ENCODE data around the gene SLC34A3.
A peak's percentile ranks its signal among the peaks of the same experiment; 100 is the strongest.
"Not testable (repeated sequence)": the region's sequence is repeated elsewhere in the genome, so short reads cannot be mapped to it uniquely, and the experiment has no call there.

SLC34A3 gene

DNA sequence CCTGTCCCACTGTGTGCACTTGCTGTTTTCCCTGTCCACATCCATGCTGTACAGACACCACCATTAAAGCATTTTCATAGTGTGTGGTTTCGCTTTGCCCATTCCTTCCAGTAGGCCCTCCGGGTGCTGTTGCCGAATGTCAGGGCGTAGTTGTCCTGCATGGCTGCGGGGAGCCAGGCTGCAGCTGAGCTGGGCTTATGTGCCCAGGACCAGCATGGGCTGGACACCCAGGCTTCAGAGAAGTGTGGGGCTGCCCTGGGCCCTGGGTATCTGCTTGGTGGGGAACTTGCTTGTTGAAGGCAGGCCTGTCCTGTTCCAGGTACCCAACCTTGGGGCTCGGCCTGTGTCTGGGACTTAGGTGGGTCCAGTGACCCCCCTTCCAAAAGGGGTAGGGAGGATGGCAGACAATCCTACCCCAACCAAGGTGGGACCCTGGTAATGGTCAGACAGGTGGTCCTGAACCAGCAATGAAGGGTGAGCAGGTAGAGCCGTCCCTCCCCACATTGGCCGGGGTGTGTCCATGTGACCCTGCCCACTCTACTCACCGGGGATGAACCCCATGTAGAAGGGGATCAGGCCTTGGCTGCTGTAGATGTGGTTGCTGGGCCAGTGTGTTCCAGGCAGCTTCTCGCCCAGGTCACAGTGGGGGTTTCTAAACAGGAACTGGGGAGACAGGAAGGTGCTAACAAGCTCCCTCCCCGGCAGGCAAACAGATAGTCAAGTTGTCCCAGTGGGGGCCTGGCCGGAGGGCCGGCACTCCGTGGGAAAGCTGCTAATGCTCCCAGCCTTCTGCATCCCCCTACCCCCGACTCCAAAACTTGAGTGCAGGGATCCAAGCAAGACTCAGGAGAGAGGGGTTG is 13.2 kb downstream of the SLC34A3 start:
- no peak for DNase-seq

DNA sequence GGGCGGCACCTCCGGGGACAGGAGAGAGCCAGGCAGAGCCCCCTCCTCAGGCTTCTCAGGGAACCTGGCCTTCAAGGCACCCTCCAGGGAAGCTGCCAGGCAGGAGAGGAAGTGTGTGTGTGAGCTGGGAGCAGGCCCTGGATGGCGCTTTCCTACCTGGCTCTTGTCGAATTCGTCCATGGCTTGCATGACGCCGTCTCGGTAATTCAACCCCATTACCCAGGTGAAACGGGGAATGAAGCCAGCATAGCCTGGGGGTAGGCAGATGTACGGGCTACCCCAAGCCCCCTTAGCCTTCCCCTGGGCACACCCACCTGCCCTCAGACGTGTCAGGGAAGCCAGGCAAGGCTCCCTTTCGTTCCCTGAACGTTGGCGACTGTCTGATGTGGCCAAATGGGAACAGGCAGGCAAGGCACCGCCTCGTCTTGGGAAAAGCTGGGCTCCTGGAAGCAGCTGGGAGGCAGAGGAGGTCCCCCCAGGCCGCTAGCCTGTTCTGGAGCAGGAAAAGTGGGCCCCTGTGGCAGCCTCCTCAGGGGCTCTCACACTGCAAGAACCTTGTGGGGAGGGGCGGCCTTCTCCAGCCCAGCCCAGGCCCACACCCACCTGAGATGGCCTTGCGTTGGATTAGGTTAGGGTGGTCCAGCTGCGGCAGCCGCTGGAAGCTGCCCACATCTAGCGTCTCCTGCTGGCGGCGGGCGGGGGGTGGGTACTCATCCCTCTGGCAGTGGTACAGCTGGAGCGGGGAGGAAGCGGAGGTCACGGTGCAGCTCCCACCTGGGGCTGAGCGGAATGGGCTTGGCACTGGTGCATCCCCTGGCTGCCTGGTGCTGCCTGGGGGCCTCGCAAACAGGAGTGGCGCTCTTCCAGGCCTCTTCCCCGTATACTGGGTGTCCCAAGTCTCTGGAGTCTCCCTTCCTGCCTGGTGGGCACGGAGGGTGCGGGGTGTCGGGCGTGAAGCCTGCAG is 14.1 kb downstream of the SLC34A3 start:
- DNase-seq: no peak

DNA sequence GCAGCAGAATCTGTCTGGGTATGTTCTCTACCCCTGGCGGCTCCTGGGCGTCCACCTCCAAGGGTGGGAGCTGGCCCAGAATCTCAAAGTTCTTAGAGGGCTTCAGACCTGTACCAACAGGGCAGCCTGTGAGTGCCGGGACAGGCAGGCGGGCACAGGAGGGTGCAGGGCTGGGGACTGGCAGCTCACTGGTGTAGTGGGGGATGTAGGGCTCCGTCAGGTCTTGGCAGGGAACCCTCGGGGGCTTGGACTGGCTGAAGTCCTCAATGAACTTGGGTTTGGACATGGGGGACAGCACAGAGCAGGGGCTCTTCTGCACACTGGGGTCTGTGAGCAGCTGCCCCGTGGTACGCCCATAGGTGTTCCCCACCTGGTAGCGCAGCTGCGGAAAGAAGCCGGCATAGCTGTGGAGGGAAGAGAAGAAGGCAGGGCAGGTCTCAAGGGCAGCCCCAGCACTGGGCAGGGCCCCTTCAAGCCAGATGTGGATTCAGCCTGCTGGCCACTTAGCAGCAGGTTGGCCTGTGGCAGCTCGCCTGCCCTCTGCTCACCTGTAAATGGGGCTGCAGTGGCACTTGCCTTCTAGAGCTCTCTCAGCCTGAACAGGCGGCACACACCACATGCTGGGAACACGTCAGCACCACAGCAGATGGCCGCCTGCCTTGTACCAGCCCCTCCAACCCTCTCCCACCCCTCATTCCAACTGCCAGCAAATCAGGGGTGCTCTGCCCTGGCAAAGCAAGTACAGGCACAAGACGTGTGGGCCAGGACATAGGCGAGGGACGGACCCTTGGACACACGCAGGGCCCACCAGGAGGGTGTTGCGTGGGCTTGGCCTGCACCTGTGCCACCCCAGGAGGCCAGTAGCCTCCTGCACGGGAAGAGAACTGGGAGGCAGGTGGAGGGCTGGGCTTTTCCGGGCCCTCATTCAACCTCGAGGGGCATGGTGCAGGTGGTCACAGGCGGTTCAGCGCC is 15.0 kb downstream of the SLC34A3 start:
- no peak for DNase-seq

GRCh38 chr9:137247135-137247915 is 16.6 kb downstream of the SLC34A3 start:
- DNase-seq: no peak

DNA sequence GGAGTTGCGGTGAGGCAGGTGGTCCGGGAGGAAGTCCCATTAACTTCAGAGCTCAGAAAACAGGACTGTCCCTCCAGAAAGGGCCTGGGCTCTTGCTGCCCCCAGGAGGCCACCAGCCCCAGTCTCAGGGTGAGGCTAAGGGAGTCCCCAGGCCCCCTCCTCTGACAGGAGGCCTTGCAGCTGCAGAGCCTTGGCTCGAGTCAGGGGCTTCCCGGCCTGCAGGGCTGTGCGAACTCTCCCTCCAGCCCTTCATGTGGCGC is 17.1 kb downstream of the SLC34A3 start:
- DNase-seq: no peak

DNA sequence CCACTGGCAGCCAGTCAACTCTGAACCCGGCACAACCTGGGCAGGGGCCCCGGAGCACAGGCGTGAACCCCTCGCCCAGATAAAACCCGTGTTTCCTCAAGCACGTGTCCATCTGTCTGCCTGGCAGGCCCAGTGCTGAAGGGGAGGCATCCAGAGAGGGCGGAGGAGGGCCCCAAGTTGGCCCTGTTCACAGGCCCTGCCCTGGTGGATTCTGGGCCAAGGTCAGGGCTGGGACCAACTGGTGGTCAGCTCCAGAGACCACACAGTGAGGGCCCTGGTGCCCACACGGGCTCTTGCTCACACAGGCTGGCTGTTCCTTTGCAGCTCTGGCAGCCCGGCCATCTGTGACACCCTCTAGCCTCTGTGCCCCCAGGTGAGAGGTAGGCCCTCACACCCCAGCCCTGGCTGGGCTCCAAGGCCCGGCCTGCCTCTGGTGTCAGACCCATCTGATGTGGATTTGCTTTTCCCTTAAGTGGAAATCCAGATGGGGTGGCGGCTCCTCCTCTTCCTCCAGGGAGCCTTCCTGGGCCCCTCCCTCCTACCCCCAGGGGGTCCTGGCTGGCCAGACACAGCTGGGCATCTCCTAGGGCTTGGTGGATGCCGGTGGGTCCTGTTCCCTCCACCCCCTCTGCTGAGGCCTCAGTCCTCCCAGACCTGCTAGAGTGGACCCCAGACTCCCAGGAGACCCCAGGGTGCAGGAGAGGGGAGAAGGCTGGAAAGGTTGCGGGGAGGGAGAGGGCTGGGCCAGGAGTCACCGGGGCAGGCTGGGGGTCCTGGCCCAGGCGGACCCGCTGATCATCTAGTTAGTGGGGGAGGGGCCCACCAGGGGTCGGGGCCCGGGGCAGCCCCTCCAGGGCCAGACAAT is 19.9 kb downstream of the SLC34A3 start:
- DNase-seq: no peak

DNA sequence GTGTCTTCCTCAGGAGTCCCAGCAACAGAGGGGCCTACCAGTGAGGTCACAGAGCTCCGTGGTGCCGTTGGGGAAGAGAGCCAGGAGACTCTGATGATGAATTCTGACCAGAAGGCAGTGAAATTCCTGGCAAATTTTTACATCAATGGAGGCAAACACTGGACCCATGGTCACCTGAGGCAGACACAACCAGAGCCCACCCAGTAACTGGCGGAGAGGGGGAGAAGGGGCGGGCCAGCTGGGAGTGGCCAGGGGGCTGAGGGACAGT is 20.4 kb downstream of the SLC34A3 start, which contains the start of gene STPG3:
STPG3 (plus strand) TSS at position 93 of the 268 bp plus-strand sequence; CDS start at position 94, 1 bp downstream.
- DNase-seq: no peak

DNA sequence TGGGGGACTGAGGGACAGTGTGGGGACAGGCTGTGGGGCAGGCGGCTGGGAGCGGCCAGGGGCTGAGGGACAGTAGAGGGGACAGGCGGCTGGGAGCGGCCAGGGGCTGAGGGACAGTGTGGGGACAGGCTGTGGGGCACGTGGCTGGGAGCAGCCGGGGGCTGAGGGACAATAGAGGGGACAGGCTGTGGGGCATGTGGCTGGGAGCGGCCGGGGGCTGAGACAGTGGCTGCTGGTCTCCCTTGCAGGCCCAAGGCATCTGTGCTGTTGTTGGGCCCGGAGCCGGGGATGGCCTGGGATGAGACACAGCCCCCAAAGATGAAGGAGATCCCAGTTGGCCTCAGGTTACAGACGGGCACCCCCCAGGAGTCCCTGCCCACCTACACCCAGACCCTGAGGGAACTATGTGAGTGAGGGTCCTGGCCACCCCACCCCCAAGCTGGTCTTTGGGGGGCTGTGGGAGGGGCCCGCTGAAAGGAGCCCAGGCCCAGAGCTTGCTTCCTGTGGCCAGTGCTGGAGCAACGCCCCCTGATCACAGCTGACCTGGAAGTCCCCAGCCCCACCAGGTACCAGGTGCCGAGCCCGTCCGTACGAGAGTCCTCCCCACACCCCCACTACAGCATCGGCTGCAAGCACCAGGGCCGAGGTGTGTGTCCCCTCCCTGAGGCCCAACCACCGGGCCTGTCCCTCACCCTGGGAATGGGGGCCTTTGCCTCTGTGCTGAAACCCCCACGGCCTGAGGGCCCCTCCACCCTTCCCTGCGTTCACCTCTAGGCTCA is 21.0 kb downstream of the SLC34A3 start:
- no peak for DNase-seq

- DNase-seq: no peak
These were observed 22.1 kb downstream of the SLC34A3 start for GRCh38 chr9:137252555-137253506.

GRCh38 chr9:137253717-137254623 is 23.3 kb downstream of the SLC34A3 start:
- DNase-seq: no peak

- DNase-seq: peak; percentile 85
These were observed 24.1 kb downstream of the SLC34A3 start, which contains the start of gene NELFB for GRCh38 chr9:137254624-137255447. Gene NELFB (plus strand): TSS chr9:137255327.

DNA sequence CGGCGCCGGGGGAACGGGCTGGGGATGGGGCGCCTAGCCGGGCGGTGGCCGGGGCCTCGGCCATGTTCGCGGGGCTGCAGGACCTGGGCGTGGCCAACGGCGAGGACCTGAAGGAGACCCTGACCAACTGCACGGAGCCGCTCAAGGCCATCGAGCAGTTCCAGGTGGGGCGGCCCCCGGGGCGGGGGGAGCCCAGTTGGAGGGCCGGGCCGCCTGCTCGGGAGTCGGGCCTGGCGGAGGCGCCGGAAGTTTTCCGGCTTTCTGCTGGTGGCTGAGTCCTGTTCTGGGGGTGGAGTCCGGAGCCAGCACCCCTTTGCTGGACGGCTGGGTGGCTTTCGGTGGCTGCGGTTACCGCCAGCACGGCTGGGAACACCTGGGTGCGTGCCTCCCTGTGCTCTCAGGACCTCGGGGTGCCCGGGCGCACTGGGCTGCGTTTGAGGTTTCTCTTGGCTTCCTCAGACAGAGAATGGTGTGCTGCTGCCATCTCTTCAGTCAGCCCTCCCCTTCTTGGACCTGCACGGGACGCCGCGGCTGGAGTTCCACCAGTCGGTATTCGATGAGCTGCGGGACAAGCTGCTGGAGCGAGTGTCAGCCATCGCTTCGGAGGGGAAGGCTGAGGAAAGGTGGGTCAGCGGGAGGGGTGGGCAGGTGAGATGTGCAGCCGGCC is 24.9 kb downstream of the SLC34A3 start:
- no peak for DNase-seq

- no peak for DNase-seq
These were observed 25.7 kb downstream of the SLC34A3 start for GRCh38 chr9:137256362-137256761.

DNA sequence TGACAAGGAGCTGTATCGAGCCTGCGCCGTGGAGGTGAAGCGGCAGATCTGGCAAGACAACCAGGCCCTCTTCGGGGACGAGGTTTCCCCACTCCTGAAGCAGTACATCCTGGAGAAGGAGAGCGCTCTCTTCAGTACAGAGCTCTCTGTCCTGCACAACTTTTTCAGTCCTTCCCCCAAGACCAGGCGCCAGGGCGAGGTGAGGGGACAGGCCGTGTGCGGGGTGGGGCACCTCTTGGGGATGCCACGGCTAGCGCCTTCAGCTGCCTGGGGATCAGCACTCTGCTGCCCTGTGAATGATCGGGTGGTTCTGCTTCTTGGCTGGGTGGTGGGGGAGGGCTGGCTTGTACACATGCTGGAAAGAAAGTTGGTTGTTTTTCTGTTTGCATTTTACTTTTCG is 26.2 kb downstream of the SLC34A3 start:
- DNase-seq: no peak

DNA sequence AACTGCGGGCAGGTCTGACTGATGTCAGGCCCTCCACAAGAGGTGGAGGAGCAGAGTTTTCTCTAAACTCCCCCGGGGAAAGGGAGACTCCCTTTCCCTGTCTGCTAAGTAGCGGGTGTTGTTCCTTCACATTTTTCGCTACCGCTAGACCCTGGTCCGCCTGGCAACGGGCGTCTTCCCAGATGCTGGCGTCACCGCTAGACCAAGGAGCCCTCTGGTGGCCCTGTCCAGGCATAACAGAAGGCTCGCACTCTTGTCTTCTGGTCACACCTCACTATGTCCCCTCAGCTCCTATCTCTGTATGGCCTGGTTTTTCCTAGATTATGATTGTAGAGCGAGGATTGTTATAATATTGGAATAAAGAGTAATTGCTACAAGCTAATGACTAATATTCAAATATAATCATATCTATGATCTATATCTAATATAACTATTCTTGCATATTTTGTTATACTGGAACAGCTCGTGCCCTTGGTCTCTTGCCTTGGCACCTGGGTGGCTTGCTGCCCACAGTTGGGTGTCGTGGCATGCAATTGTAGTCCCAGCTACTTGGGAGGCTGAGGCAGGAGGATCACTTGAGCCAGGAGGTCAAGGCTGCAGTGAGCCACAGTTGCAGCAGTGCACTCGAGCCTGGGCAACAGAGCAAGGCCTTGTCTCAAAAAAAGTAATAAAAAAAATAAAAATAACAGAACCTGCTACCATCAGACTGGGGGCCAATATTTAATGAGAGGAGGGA is 31.6 kb downstream of the SLC34A3 start:
- DNase-seq: not testable (repeated sequence)

DNA sequence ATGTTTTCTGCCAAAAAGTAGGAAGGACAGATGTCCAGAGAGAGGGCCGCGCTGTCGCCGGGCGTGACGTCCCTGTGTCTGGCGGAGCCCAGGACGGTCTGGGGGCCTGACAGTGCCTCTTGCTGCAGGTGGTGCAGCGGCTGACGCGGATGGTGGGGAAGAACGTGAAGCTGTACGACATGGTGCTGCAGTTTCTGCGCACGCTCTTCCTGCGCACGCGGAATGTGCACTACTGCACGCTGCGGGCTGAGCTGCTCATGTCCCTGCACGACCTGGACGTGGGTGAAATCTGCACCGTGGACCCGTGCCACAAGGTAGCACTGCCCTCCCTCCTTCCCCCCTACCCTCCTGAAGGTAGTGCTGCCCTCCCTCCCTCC is 32.2 kb downstream of the SLC34A3 start:
- no peak for DNase-seq

Measured in GOT3 (cell line).